Measurements from ENCODE around the gene PIGU. TPM values are rescaled to one million over a fixed set of nuclear protein-coding genes. Genes with fewer than 3 reads are reported as not detected.
A peak's percentile ranks its signal among the peaks of the same experiment; 100 is the strongest.

The PIGU gene
- total and polyA plus RNA-seq, 2 of the 13 experiments (the other 11 are each of a cell fraction or from before 2014, with no cell fraction given), result 45.5 to 231 TPM

- H3K4me1 ChIP-seq (ENCODE audit: insufficient read depth, low read length), result peaks cover 12% of the 10 kb centered on the region
- ChIA-PET CTCF (ENCODE audit: low intra/inter-chr PET ratio, low total read pairs) (interaction anchor here (1.3 to 2.0 kb wide), 2 partner anchors 176 to 191 kb away, joined by 3 to 25 read pairs; no protein-coding TSS in a partner anchor), POLR2A (no interaction called here)
- H3K27me3 ChIP-seq (ENCODE audit: control insufficient read depth in 1 of 2, insufficient read depth in 2 of 2, low read length in 2 of 2), result no peaks in the 10 kb centered on the region
- H3K4me2 ChIP-seq (ENCODE audit: low read depth, low read length), result no peak overlapping the region
- H3K79me2 ChIP-seq (ENCODE audit: insufficient read depth, low read length), result no peaks in the 10 kb centered on the region
- no peaks in the 10 kb centered on the region for H4K20me1 ChIP-seq (ENCODE audit: insufficient read depth, low read length)
- H3K27ac ChIP-seq (ENCODE audit: extremely low read length, insufficient read depth, low read length), result no peak overlapping the region
- H3K36me3 ChIP-seq (replicated peaks in 1 of 2; ENCODE audit: control insufficient read depth in 1 of 2, insufficient read depth in 2 of 2, low read length in 2 of 2), result peaks cover 20 to 69% of the 10 kb centered on the region in 2 experiments
- TF ChIP-seq ZNF235 (CRISPR knock-in tag; IDR thresholded peaks at IDR 0.05; ENCODE audit: borderline replicate concordance) (no peak), ZNF572 (CRISPR knock-in tag; IDR thresholded peaks at IDR 0.05) (peak; percentile 56; the same call in 1 of the 2 replicates)
- H2AFZ ChIP-seq (ENCODE audit: low read length), result no peak overlapping the region
- intact Hi-C loops (cut with micrococcal nuclease; ENCODE audit: unreplicated experiment) (no loop called here), in situ Hi-C loops (cut with HindIII; ENCODE audit: extremely low pct_ligation_motif_present, low pct_unique_long_range_greater_than_20kb) (loop anchor here (10.0 kb wide), 1 partner anchor 196 kb away; no protein-coding TSS in a partner anchor)
- H3K4me3 ChIP-seq (replicated peaks in 1 of 3; ENCODE audit: insufficient read depth in 1 of 3, low read depth in 2 of 3, low read length in 3 of 3), result no peak overlapping the region
- BruUV-seq (replicated peaks), result no TSS peak
- H3K9ac ChIP-seq (ENCODE audit: insufficient read depth, low read depth, low read length), result no peak overlapping the region
- no peak for DNase-seq (ENCODE audit: low spot score)
- ATAC-seq, result no peak
- WGBS (ENCODE audit: low lambda C conversion rate), result 95% methylated on average over 6 of the region's 6 CpGs
- no peaks in the 10 kb centered on the region for H3K9me3 ChIP-seq (ENCODE audit: low read length)
- FAIRE-seq, result no peak
These were observed 98.4 kb downstream of the PIGU start for GRCh38 chr20:34578521-34578920.

DNA sequence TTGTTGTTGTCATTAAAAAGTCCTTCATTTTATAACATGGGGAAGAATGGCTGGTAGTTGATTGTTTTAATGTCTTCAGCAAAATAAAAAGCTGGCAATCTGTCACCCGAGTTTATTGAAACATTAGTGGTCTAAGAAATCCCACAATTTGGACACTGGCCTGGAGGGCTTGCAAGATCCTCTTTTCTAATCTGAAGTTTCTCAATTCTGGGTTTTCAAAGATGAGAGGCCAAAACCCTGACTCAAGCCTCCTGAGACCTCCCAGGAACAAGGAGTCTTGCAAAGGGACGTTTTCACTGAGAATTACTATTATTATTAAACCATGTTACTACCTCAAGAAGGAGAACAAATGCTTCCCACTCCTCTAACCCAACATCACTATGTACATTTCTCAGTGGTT lies 98.9 kb downstream of the PIGU start:
- no peak overlapping the region for H2AFZ ChIP-seq (ENCODE audit: low read length)
- H3K4me2 ChIP-seq (ENCODE audit: low read depth, low read length), result no peak overlapping the region
- H3K27ac ChIP-seq (ENCODE audit: extremely low read length, insufficient read depth, low read length), result no peak overlapping the region
- ChIA-PET POLR2A (interaction anchor here (0.6 kb wide), 1 partner anchor 269 kb away, joined by 3 read pairs; no protein-coding TSS in a partner anchor), CTCF (ENCODE audit: low intra/inter-chr PET ratio, low total read pairs) (no interaction called here)
- H3K27me3 ChIP-seq (ENCODE audit: control insufficient read depth in 1 of 2, insufficient read depth in 2 of 2, low read length in 2 of 2), result no peaks in the 10 kb centered on the region
- no TSS peak for BruUV-seq (replicated peaks)
- H3K79me2 ChIP-seq (ENCODE audit: insufficient read depth, low read length), result no peaks in the 10 kb centered on the region
- H3K9me3 ChIP-seq (ENCODE audit: low read length), result no peaks in the 10 kb centered on the region
- no peaks in the 10 kb centered on the region for H4K20me1 ChIP-seq (ENCODE audit: insufficient read depth, low read length)
- H3K4me1 ChIP-seq (ENCODE audit: insufficient read depth, low read length), result peaks cover 7% of the 10 kb centered on the region
- no peak overlapping the region for H3K9ac ChIP-seq (ENCODE audit: insufficient read depth, low read depth, low read length)
- intact Hi-C loops (cut with micrococcal nuclease; ENCODE audit: unreplicated experiment) (no loop called here), in situ Hi-C loops (cut with HindIII; ENCODE audit: extremely low pct_ligation_motif_present, low pct_unique_long_range_greater_than_20kb) (loop anchor here (10.0 kb wide), 1 partner anchor 197 kb away; no protein-coding TSS in a partner anchor)
- FAIRE-seq (no peak), ATAC-seq (no peak), DNase-seq (ENCODE audit: low spot score) (no peak)
- H3K36me3 ChIP-seq (replicated peaks in 1 of 2; ENCODE audit: control insufficient read depth in 1 of 2, insufficient read depth in 2 of 2, low read length in 2 of 2), result peaks cover 22 to 70% of the 10 kb centered on the region in 2 experiments
- H3K4me3 ChIP-seq (replicated peaks in 1 of 3; ENCODE audit: insufficient read depth in 1 of 3, low read depth in 2 of 3, low read length in 3 of 3), result no peak overlapping the region
- WGBS (ENCODE audit: low lambda C conversion rate), result 85% methylated on average over 2 of the region's 2 CpGs
- no peak for TF ChIP-seq ZNF136 (CRISPR knock-in tag; IDR thresholded peaks at IDR 0.05; ENCODE audit: low read depth)
- no peak for TF ChIP-seq ZSCAN12 (CRISPR knock-in tag; IDR thresholded peaks at IDR 0.05)
- TF ChIP-seq, protein P1, sequence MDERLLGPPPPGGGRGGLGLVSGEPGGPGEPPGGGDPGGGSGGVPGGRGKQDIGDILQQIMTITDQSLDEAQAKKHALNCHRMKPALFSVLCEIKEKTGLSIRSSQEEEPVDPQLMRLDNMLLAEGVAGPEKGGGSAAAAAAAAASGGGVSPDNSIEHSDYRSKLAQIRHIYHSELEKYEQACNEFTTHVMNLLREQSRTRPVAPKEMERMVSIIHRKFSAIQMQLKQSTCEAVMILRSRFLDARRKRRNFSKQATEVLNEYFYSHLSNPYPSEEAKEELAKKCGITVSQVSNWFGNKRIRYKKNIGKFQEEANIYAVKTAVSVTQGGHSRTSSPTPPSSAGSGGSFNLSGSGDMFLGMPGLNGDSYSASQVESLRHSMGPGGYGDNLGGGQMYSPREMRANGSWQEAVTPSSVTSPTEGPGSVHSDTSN (CRISPR knock-in tag; IDR thresholded peaks at IDR 0.05), result no peak
- no peak for TF ChIP-seq ZNF337 (CRISPR knock-in tag; IDR thresholded peaks at IDR 0.05; ENCODE audit: borderline replicate concordance, low read depth)
- no peak for TF ChIP-seq CBX2 (IDR thresholded peaks at IDR 0.05; ENCODE audit: low read depth, low read length)
- TF ChIP-seq CBX2 (CRISPR knock-in tag; IDR thresholded peaks at IDR 0.05; ENCODE audit: low read depth), result no peak
- TF ChIP-seq KAT7 (CRISPR knock-in tag; IDR thresholded peaks at IDR 0.05; ENCODE audit: borderline replicate concordance), result no peak
- TF ChIP-seq ZFP37 (CRISPR knock-in tag; IDR thresholded peaks at IDR 0.05; ENCODE audit: borderline replicate concordance), result no peak
- TF ChIP-seq NFKBIZ (CRISPR knock-in tag; IDR thresholded peaks at IDR 0.05), result no peak
- TF ChIP-seq STAG1 (CRISPR knock-in tag; IDR thresholded peaks at IDR 0.05), result no peak
- no peak for TF ChIP-seq ZNF350 (CRISPR knock-in tag; IDR thresholded peaks at IDR 0.05; ENCODE audit: borderline replicate concordance, low read depth)
- TF ChIP-seq NFE2L1 (CRISPR knock-in tag; IDR thresholded peaks at IDR 0.05; ENCODE audit: borderline replicate concordance), result no peak
- TF ChIP-seq ZNF782 (CRISPR knock-in tag; IDR thresholded peaks at IDR 0.05; ENCODE audit: borderline replicate concordance), result no peak
- no peak for TF ChIP-seq ZNF431 (CRISPR knock-in tag; IDR thresholded peaks at IDR 0.05; ENCODE audit: borderline replicate concordance, low read depth)
- no peak for TF ChIP-seq ZNF224 (CRISPR knock-in tag; IDR thresholded peaks at IDR 0.05)
